Activated CD4-positive, CD25-positive, alpha-beta regulatory T cell treated with anti-CD3 and anti-CD28 coated beads, Interleukin-2, amount 50 U/mL, for 16 hours (primary cell): ENCODE measurements around the gene SLC5A9.
"Not testable (repeated sequence)": the region's sequence is repeated elsewhere in the genome, so short reads cannot be mapped to it uniquely, and the experiment has no call there.

Experiments
- DNase-seq: peaks from one replicate; pipeline ENCODE4 v3.0.0-alpha.2; 2020; ENCODE audit warnings: low read depth, low spot score

Gene SLC5A9

GRCh38 chr1:48242141-48242736 is 19.7 kb downstream of the SLC5A9 start:
- no peak for DNase-seq

GRCh38 chr1:48245106-48245505 is 22.6 kb downstream of the SLC5A9 start:
- no peak for DNase-seq

GRCh38 chr1:48246727-48247126 is 24.2 kb downstream of the SLC5A9 start:
- no peak for DNase-seq

- DNase-seq: no peak
These were observed 25.8 kb downstream of the SLC5A9 start for GRCh38 chr1:48248356-48248755.

- no peak for DNase-seq
These were observed 27.4 kb downstream of the SLC5A9 start for GRCh38 chr1:48249868-48250267.

- no peak for DNase-seq
These were observed 28.1 kb downstream of the SLC5A9 start for GRCh38 chr1:48250572-48250971.

GRCh38 chr1:48251323-48251722 is 28.8 kb downstream of the SLC5A9 start:
- DNase-seq: no peak

GRCh38 chr1:48251821-48252220 is 29.3 kb downstream of the SLC5A9 start:
- no peak for DNase-seq

GRCh38 chr1:48254254-48254653 is 31.7 kb downstream of the SLC5A9 start:
- no peak for DNase-seq

- no peak for DNase-seq
These were observed 35.6 kb downstream of the SLC5A9 start for GRCh38 chr1:48258106-48258505.

GRCh38 chr1:48261881-48262400 is 39.4 kb downstream of the SLC5A9 start:
- no peak for DNase-seq

- no peak for DNase-seq
These were observed 40.5 kb downstream of the SLC5A9 start for GRCh38 chr1:48263041-48263440.

- no peak for DNase-seq
These were observed 44.1 kb downstream of the SLC5A9 start for GRCh38 chr1:48266576-48266975.

GRCh38 chr1:48277437-48277836 is 54.9 kb downstream of the SLC5A9 start:
- not testable (repeated sequence) for DNase-seq

GRCh38 chr1:48282329-48282728 is 59.8 kb downstream of the SLC5A9 start:
- not testable (repeated sequence) for DNase-seq

GRCh38 chr1:48284696-48285420 is 62.3 kb downstream of the SLC5A9 start:
- not testable (repeated sequence) for DNase-seq

GRCh38 chr1:48285525-48285924 is 63.0 kb downstream of the SLC5A9 start:
- no peak for DNase-seq

- no peak for DNase-seq
These were observed 68.9 kb downstream of the SLC5A9 start for GRCh38 chr1:48291421-48291820.

- DNase-seq: no peak
These were observed 70.2 kb downstream of the SLC5A9 start for GRCh38 chr1:48292706-48293105.

- not testable (repeated sequence) for DNase-seq
These were observed 71.6 kb downstream of the SLC5A9 start for GRCh38 chr1:48294094-48294493.

- no peak for DNase-seq
These were observed 72.1 kb downstream of the SLC5A9 start for GRCh38 chr1:48294656-48295055.
